HG02678 (cell line): ENCODE measurements around the gene CD320.
"Not testable (repeated sequence)": the region's sequence is repeated elsewhere in the genome, so short reads cannot be mapped to it uniquely, and the experiment has no call there.

ENCODE experiments used
- ATAC-seq: cut with Tn5 transposase; IDR thresholded peaks from one replicate; pipeline ENCODE4 v1.9.1; 2021; ENCODE audit warnings: mild to moderate bottlenecking, moderate library complexity; ENCODE audit not compliant: unreplicated experiment

CD320 gene

GRCh38 chr19:8307965-8308866 lies at the start of gene CD320:
Gene CD320, minus strand, starts transcription at chr19:8308358. Its CDS starts 68 bp downstream, at chr19:8308290.
- ATAC-seq, result peak; percentile 90

- ATAC-seq, result no peak
These were observed 48.9 kb upstream of the CD320 start for GRCh38 chr19:8357007-8357521.

- no peak for ATAC-seq
These were observed 47.7 kb upstream of the CD320 start for GRCh38 chr19:8355631-8356402.

DNA sequence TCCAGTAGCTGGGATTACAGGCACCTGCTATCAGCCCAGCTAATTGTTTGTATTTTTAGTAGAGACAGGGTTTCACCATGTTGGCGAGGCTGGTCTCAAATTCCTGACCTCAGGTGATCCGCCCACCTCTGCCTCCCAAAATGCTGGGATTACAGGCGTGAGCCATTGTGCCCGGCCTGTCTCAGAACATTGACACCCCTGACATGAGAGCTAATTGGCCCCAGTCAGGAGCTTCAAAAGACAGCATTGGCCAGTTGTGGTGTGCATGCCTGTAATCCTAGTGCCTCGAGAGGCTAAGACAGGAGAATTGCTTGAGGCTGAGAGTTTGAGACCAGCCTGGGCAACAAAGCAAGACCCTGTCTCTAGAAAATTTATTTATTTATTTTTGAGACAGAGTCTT lies 44.7 kb upstream of the CD320 start:
- ATAC-seq, result not testable (repeated sequence)

GRCh38 chr19:8352134-8352827 lies 44.1 kb upstream of the CD320 start:
- no peak for ATAC-seq

- ATAC-seq, result not testable (repeated sequence)
These were observed 41.6 kb upstream of the CD320 start for GRCh38 chr19:8349629-8350372.

DNA sequence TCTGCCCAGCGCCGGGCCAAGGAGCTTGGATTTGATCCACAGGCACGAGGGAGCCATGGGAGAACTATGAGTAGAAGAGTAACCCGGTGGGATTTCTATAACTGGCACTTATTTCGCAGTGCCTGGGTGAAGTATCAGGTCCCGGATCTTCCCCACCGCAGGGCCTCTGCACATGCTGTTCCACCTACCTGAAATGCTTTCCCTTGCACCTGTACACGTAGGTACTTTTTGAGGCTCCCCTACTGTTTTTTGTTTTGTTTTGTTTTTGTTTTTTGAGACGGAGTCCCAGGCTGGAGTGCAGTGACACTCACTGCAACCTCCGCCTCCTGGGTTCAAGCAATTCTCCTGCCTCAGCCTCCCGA lies 35.3 kb upstream of the CD320 start:
- ATAC-seq, result no peak

- ATAC-seq, result peak; percentile 93
These were observed 34.7 kb upstream of the CD320 start, which contains the start of gene KANK3 for GRCh38 chr19:8342684-8343482. Gene KANK3, minus strand, starts transcription at chr19:8343262. Its CDS starts 5,434 bp downstream, at chr19:8337828.

DNA sequence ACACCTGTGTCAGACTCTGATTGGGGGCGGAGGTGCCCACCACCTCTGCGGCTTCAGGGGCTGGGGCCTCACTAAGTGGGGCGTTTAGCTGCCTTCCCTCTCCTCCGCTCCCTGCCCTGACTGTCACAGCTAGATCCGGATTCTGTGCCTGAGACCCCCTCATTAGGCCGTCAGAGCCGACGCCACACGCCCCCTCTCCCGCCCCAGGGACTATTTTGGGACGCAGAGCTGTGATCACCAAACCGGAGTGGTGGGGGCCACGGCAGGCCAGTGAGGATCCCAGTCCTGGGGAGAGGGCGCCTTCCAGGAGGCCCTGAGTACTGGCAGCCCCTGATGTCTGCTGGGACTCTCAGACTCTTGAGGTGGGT lies 34.1 kb upstream of the CD320 start:
- no peak for ATAC-seq

DNA sequence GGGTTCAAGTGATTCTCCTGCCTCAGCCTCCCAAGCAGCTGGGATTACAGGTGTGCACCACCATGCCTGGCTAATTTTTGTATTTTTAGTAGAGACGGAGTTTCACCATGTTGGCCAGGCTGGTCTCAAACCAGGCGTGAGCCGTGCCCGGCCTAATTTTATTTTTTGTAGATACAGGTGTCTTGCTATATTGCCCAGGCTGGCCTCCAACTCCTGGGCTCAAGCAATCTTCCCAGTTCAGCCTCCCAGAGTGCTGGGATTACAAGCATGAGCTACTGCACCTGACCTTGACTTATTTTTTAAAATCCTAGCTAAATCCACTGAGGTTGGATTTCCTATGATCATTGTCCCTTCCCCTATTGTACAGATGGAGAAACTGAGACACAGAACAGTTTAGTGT lies 33.3 kb upstream of the CD320 start:
- ATAC-seq, result not testable (repeated sequence)

DNA sequence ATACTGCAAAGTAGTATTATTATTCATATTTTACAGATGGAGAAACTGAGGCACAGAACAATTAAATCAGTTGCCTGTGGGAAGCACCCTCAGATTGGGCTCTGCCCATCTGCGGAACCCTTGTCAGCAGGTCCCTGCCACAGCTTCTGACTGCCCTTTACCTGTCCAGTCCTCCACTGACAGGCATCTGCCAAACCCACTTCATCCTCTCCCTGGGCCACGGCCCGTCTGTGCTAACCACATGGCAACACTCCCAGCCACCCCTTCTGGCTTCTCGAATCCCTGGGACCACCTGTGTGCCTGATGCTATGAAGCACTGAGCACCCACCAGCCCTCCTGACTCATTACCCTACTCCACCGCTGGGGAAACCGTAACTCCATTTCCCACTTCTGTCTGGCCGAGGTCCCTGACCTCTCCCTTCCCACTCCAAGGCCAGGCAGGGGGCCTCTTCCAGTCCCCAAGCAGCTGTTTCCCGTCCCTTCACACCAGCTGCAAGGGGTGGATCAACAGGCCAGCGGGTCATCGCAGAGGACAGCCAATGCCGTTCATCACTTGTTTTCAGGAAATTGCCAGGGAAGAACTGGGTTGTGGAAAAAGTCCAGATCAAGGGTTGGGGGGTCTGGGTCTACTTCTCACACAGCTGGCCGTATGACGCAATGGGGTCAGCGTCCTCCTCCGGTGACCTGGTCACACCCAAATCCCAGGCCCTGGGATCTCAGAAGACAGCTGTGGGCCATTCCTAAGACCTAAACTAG lies 32.4 kb upstream of the CD320 start:
- no peak for ATAC-seq

- no peak for ATAC-seq
These were observed 30.7 kb upstream of the CD320 start for GRCh38 chr19:8338835-8339234.

- no peak for ATAC-seq
These were observed 29.6 kb upstream of the CD320 start for GRCh38 chr19:8337728-8338127.

- ATAC-seq, result no peak
These were observed 28.5 kb upstream of the CD320 start for GRCh38 chr19:8336660-8337059.

DNA sequence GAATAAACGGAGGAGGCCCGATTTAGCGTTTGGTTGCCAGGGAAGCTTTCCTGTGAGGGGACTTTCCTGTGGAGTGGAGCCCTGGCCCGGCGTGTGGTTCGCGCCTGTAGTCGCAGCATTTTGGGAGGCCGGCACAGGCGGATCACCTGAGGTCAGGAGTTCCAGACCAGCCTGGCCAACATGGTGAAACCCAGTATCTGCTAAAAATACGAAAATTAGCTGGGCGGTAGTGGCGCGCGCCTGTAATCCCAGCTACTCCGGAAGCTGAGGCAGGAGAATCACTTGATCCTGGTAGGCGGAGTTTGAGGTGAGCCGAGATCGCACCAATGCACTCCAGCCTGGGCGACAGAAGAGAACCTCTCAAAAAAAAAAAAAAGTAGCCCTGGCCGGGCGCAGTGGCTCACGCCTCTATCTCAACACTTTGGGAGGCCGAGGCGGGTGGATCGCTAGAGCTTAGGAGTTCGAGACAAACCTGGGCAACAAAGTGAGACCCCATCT lies 28.0 kb upstream of the CD320 start:
- ATAC-seq, result no peak

- ATAC-seq, result no peak
These were observed 27.3 kb upstream of the CD320 start for GRCh38 chr19:8335343-8336071.

DNA sequence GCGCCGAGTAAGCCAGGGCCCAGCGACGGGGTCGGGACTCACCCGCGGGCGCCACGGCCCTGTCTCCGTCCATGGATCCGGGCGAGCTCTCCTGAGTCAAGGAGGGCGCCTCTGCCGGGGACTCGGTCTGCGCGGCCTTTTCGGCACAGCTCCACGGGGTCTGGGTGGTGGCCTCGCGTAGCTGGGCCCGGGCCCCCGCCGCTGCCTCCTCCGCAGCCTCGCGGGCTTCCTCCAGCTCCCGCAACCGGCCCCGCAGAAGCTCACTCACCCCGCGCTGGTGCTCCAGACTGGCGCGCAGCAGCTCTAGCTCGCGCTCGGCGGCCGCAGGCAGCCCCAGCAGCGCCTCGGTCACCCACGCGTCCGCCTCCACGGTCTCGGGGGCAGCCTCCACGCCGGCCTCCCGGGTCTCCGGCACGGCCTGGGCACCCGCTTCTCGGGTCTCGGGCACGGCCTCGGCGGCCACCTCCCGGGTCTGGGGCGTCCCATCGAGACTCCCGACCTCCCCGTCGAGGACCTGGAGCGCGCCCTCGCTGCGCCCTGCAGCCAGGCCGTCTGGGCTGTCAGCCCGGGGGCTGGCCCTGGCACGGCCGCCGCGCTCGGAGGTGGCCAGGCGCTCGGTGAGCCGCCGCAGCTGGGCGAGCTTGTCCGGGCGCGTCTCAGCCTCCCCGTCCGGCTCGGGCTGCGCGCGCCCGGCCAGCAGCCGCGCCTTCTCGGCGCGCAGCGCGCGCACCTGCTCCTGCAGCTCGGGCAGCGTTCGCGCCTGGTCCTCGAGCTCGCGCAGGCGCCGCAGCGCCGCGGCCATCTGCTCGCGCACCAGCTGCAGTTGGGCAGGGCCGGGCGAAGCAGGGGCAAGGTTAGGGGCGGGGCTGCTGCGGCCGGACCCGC lies 26.5 kb upstream of the CD320 start:
- ATAC-seq, result no peak
